ENCODE results near the gene ZDHHC21.
"Not testable (repeated sequence)": the region's sequence is repeated elsewhere in the genome, so short reads cannot be mapped to it uniquely, and the experiment has no call there.

GRCh38 chr9:14682616-14683015, 10.6 kb downstream of the ZDHHC21 start:
- not testable (repeated sequence) for TF ChIP-seq CTCF, POLR2A (IDR thresholded peaks at IDR 0.05)

Data from thyroid gland (tissue), 4 donors.